ENCODE measurements around the gene CISH. TPM values are rescaled to one million over a fixed set of nuclear protein-coding genes. Genes with fewer than 3 reads are reported as not detected.

The CISH gene
- total RNA-seq, 1 donor from 2014 or later, result 8.5 TPM

GRCh38 chr3:50615190-50615589 lies 3.6 kb upstream of the CISH start:
- no peak for DNase-seq (ENCODE audit: low spot score)
- no peak for ATAC-seq

DNA sequence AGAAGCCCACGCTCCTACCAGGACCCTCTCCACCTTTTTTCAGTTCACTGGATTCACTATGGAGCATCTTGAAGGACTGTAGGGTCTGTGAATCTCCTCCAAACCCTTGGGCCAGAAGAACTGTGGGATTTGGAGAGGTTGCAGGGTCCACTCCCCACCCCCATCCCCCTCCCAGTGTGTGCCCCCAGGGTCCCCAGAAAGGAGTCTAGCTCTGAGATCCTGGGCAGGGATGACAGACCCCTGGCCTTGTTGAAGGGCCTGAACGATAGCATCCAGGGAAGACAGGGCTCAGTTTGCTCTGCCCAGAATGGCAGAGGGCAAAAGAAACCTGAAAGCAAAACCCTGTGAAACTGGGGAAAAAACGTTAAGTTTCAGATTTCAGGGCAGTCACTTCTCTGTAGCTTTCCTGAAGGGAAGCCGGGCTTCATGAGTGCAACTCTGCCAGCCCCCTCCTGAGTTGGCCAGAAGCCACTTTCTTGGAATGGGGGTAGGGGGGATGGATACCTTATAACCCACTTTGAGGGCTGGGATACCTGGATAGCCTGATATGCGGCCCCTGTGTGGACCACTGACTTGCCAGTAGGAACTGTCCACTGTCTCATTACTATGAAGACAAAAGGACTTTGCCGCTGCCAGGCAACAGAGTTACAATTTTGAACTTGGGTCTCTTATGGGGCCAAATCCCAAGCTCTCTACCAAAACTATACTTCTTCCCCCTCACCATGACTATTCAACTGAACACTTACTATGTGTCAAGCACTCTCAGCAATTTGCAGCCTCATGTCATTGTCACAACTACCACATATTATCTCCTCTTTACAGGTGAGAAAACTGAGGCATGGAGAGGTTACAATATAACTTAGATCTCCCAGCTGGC lies 1.6 kb upstream of the CISH start:
- ATAC-seq (no peak), DNase-seq (ENCODE audit: low spot score) (no peak)

DNA sequence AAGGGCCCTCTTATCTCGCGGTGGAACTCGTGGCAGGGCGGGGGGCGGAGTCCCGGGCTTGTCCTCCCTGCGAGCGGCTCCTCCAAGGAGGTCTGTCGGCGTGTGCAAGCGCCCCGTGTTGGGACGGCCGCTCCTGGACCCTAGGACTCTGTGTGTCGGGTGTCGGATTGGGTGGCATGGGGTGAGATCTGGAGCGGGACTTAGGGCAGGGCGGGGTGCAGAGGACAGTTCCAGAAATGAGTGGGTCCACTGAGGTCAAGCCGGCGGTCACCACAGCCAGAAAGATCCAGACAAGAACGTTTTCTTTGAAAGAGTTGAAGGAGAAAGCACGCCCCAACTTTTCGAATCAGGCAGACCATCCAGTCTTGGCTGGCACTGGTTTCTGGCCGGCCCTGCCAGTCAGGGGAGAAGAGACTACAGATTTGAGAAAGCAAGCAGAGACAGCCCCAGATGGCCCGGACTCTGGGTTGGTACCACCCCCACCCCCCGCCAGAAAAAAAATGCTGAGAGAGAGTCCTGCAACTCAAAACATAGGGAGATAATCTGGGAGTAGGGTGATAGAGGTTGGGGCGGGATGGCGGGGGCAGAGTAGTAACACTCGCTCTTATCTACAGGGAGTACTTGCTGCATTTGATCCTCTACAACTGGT lies 784 bp upstream of the CISH start:
- DNase-seq (ENCODE audit: low spot score) (no peak), ATAC-seq (no peak)

- ATAC-seq, result no peak
- no peak for DNase-seq (ENCODE audit: low spot score)
Measured at GRCh38 chr3:50610992-50611463, 546 bp downstream of the CISH start.

GRCh38 chr3:50610181-50610971 lies 1.2 kb downstream of the CISH start:
- DNase-seq (ENCODE audit: low spot score), result no peak
- ATAC-seq, result no peak

DNA sequence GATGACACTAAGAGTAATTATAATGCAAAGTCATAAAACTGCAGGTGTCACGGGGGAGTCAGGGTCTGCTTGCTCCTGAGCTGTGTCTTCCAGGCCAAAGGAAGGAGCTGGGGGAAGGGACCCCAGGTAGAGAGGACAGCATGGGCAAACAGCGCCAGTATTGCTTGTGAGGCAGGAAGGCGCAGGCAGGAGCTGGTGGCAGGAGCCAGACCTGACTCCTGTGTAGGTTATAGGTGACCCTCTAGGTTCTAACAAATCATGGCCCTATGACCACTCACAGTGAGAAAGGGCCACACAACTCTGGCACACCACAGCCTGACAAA lies 1.9 kb downstream of the CISH start:
- DNase-seq (ENCODE audit: low spot score) (no peak), ATAC-seq (no peak)

- DNase-seq (ENCODE audit: low spot score) (no peak), ATAC-seq (no peak)
Measured at GRCh38 chr3:50609071-50609762, 2.4 kb downstream of the CISH start.

- ATAC-seq (no peak), DNase-seq (ENCODE audit: low spot score) (no peak)
Measured at GRCh38 chr3:50608278-50608677, 3.3 kb downstream of the CISH start.

GRCh38 chr3:50607271-50608091 lies 4.1 kb downstream of the CISH start:
- DNase-seq (ENCODE audit: low spot score) (no peak), ATAC-seq (no peak)

- DNase-seq (ENCODE audit: low spot score) (no peak), ATAC-seq (no peak)
Measured at GRCh38 chr3:50606596-50606995, 5.0 kb downstream of the CISH start.

- peak; percentile 62 for ATAC-seq
Measured at GRCh38 chr3:50605901-50606326, 5.7 kb downstream of the CISH start.

GRCh38 chr3:50604628-50605588 lies 6.7 kb downstream of the CISH start:
- peak; percentile 57 for ATAC-seq
- peak; percentile 92 for DNase-seq (ENCODE audit: low spot score)

More at GRCh38 chr3:50605901-50606326, 5.7 kb downstream of the CISH start:
- peak; percentile 83 for DNase-seq (ENCODE audit: low spot score)

- no peak for DNase-seq (ENCODE audit: low spot score)
- ATAC-seq, result no peak
Measured at GRCh38 chr3:50604110-50604621, 7.4 kb downstream of the CISH start.

DNA sequence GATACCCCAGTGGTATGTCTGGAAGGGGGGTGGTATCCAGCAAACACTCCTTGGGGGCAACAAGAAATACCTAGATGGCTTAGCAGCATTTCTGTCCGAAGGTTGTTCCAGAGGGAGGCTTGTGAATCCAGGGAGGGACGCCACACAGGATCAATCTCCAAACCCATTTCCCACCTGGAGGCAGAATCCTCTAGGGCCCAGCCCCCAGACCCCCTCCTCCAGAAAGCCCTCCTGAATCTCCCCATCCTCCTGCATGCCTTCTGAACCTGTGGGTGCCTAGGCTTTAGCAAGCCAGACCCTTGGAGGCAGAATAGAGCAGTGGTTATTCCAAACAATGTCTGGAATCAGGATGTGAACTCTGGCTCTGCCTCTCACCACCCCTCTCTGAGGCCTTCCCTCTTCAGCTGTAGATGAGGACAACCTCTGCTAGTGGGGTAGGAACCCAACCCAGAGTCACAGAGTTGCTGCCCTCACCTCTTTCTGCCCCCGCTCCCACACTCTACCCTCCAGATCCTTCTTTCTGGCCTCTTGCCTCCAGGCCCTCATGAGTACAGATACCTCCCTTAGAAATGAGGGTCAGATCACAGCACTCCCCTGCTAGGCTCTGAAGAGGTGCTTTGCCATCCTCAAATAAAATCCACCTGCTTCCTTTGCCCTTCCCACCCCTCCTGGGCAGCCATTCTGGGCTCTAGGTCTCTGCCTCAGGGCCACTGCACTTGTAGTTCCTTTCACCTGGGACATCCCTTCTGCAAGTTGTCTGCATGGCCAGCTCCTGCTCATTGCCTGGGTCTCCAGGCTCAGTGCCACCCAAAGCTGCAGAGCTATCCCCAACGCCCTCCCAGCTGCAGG lies 8.1 kb downstream of the CISH start:
- DNase-seq (ENCODE audit: low spot score), result no peak
- ATAC-seq, result no peak

- no peak for DNase-seq (ENCODE audit: low spot score)
- ATAC-seq, result no peak
Measured at GRCh38 chr3:50602595-50603191, 8.9 kb downstream of the CISH start.

- peak; percentile 62 for ATAC-seq
- DNase-seq (ENCODE audit: low spot score), result peak; percentile 98
Measured at GRCh38 chr3:50600841-50601591, 10.6 kb downstream of the CISH start.

All from left lobe of liver (tissue), 2 donors.